Vagina (tissue), 2 donors: ENCODE measurements around the gene ZNF124. TPM values are rescaled to one million over a fixed set of nuclear protein-coding genes. Genes with fewer than 3 reads are reported as not detected.
"Not testable (repeated sequence)": the region's sequence is repeated elsewhere in the genome, so short reads cannot be mapped to it uniquely, and the experiment has no call there.

Source experiments
- DNase-seq, 2 donors: peaks; one replicate each; pipeline ENCODE4 v3.0.0-alpha.2; 2017; ENCODE audit errors: extremely low spot score in 2 of 2
- H3K27ac ChIP-seq: fragments of 200-600 bp; sonication (generic); one replicate; pipeline ENCODE4 v1.5.1; 2019
- H3K27me3 ChIP-seq: fragments of 200-600 bp; sonication (generic); one replicate; pipeline ENCODE4 v1.5.1; 2019
- H3K36me3 ChIP-seq, 2 donors: fragments of 200-600 bp; sonication (generic); one replicate each; pipeline ENCODE4 v1.5.1; 2017 to 2019
- H3K4me1 ChIP-seq: fragments of 200-600 bp; sonication (generic); one replicate; pipeline ENCODE4 v1.5.1; 2019
- H3K4me3 ChIP-seq, 2 donors: fragments of 200-600 bp; sonication (generic); 1 replicate in 1 of 2; 2 replicates in 1 of 2; pipeline ENCODE4 v1.5.1; 2016 to 2019
- H3K9me3 ChIP-seq: fragments of 200-600 bp; sonication (generic); one replicate; pipeline ENCODE4 v1.5.1; 2019
- POLR2A ChIP-seq, 2 donors: fragments of 450-650 bp; IDR thresholded peaks; one replicate each; pipeline ENCODE4 v1.6.1; 2017; ENCODE audit warnings: antibody characterized with exemption in 2 of 2, mild to moderate bottlenecking in 2 of 2, moderate library complexity in 2 of 2
- POLR2AphosphoS5 ChIP-seq, 2 donors: sonication (generic); formaldehyde crosslinking; IDR thresholded peaks; one replicate each; pipeline ENCODE4 v1.9.0; 2017; ENCODE audit warnings: antibody characterized with exemption in 2 of 2, mild to moderate bottlenecking in 2 of 2, low read depth in 1 of 2; ENCODE audit not compliant: insufficient read depth in 1 of 2
- intact Hi-C: fragments of 100-400 bp; cut with DNase I; formaldehyde crosslinking; loops from one replicate; pipeline ENCODE4 v1.15.1; 2023
- total RNA-seq: library from RNA; depleted of rRNA; stranded (reverse); fragments of >200 nt; gene quantifications from one replicate; pipeline ENCODE4 v1.2.3, GENCODE V29; 2016
- TF ChIP-seq, protein P1 (sequence below), 3 experiments: fragments of 450-650 bp in 2 of 3; fragments of 200-600 bp in 1 of 3; sonication (generic) in 1 of 3; IDR thresholded peaks; one replicate each; pipeline ENCODE4 v1.5.1; 2017 to 2019; ENCODE audit warnings: antibody characterized with exemption in 3 of 3, mild to moderate bottlenecking in 2 of 3, moderate library complexity in 2 of 3

Gene ZNF124
- total RNA-seq, 1 donor from 2014 or later = 39.3 TPM

DNA sequence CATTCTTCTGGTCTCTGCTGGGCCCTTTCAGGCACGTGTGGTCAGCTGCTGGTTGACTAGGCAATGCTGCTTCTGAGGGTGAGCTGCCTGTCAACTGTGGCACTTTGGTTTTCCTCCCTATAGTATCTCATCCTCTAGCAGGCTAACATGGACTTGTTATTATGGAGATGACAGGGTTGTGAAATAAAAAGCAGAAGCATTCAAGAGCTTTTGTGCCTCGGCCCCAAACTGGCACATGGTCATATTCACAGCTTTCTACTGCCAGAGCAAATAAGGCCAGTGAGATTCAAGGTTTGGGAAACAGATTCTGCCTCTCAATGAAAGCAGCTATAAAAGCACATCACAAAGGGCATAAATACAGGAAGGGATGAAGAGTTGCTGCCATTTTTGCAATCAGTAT lies 1.6 kb upstream of the ZNF124 start:
- no peaks in the 10 kb centered on the region for H3K9me3 ChIP-seq
- DNase-seq = no peak
- no peak overlapping the region for H3K27ac ChIP-seq
- H3K27me3 ChIP-seq = no peaks in the 10 kb centered on the region
- H3K4me3 ChIP-seq = no peak overlapping the region
- TF ChIP-seq POLR2A (IDR thresholded peaks at IDR 0.05) = no peak
- TF ChIP-seq, protein P1, sequence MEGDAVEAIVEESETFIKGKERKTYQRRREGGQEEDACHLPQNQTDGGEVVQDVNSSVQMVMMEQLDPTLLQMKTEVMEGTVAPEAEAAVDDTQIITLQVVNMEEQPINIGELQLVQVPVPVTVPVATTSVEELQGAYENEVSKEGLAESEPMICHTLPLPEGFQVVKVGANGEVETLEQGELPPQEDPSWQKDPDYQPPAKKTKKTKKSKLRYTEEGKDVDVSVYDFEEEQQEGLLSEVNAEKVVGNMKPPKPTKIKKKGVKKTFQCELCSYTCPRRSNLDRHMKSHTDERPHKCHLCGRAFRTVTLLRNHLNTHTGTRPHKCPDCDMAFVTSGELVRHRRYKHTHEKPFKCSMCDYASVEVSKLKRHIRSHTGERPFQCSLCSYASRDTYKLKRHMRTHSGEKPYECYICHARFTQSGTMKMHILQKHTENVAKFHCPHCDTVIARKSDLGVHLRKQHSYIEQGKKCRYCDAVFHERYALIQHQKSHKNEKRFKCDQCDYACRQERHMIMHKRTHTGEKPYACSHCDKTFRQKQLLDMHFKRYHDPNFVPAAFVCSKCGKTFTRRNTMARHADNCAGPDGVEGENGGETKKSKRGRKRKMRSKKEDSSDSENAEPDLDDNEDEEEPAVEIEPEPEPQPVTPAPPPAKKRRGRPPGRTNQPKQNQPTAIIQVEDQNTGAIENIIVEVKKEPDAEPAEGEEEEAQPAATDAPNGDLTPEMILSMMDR (IDR thresholded peaks at IDR 0.05) = no peak
- no peak for TF ChIP-seq POLR2AphosphoS5 (IDR thresholded peaks at IDR 0.05; ENCODE audit: insufficient read depth in 1 of 2, low read depth in 1 of 2)
- intact Hi-C loops = no loop called here
- no peaks in the 10 kb centered on the region for H3K36me3 ChIP-seq
- no peaks in the 10 kb centered on the region for H3K4me1 ChIP-seq

DNA sequence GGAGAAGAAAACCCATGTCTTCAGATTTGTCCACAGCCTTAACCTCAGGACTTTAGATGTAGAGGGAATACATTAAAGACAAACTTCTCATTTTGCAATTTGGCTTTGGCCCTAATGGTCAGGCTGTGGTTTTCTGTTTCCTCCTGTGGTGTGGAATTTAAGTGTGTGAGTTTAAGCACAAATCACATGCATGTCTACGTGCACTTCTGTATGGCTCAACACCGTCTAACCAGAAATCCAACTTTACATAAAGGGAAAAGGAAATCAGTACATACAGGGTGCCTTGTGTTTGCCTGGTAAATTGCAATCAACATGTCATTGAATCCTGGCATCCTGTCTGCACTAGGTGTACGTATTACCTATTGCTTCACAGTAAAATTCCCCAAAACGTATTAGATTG lies 1.2 kb upstream of the ZNF124 start:
- no peaks in the 10 kb centered on the region for H3K9me3 ChIP-seq
- TF ChIP-seq POLR2AphosphoS5 (IDR thresholded peaks at IDR 0.05; ENCODE audit: insufficient read depth in 1 of 2, low read depth in 1 of 2) = no peak
- TF ChIP-seq, protein P1 (IDR thresholded peaks at IDR 0.05) = no peak
- no peak for TF ChIP-seq POLR2A (IDR thresholded peaks at IDR 0.05)
- no peaks in the 10 kb centered on the region for H3K36me3 ChIP-seq
- H3K27me3 ChIP-seq = no peaks in the 10 kb centered on the region
- no peak overlapping the region for H3K4me3 ChIP-seq
- H3K4me1 ChIP-seq = no peaks in the 10 kb centered on the region
- H3K27ac ChIP-seq = no peak overlapping the region
- intact Hi-C loops = no loop called here
- DNase-seq = no peak

DNA sequence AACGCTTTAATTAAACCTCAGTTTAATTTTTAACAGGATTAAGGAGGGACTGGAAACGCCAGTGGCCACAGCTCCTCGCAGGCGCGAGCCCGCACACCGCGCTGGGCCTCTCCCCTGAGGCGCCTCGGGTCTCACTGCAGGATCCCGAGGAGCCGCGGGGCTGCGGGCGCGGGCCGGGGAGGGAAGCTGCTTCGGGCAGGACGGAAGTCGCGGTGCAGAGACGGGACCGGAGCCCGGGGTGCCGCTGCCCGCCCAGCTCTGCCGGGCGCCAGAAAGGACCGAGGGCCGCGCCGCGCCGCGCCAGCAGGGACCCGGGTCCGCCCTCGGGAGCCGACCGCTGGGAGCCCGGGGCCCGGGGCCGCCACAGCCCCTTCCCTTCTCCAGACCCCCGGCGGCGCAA lies 377 bp downstream of the ZNF124 start:
- H3K36me3 ChIP-seq, intact Hi-C loops, H3K4me1 ChIP-seq, H3K4me3 ChIP-seq, H3K27ac ChIP-seq, H3K27me3 ChIP-seq, H3K9me3 ChIP-seq, DNase-seq: not testable (repeated sequence)

DNA sequence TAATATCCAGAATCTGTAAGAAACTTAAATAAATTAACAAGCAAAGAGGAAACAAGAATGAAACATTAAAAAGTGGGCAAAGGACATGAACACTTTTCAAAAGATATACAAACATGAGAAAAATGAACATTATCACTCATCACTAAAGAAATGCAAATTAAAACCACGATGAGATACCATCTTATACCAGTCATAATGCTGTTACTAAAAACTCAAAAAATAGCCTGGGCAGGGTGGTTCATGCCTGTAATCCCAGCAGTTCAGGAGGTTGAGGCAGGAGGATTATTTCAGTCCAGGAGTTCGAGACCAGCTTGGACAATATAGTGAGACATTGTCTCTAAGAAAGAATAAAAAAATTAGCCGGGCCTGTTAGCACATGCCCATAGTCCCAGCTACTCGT lies 6.1 kb downstream of the ZNF124 start:
- Histone ChIP-seq H3K27ac (no peak overlapping the region), H3K4me3 (no peak overlapping the region), H3K4me1 (no peaks in the 10 kb centered on the region), H3K9me3 (peaks cover 8% of the 10 kb centered on the region), H3K27me3 (no peaks in the 10 kb centered on the region), H3K36me3 (no peaks in the 10 kb centered on the region)
- intact Hi-C loops = no loop called here
- DNase-seq = no peak
- TF ChIP-seq POLR2AphosphoS5 (IDR thresholded peaks at IDR 0.05; ENCODE audit: insufficient read depth in 1 of 2, low read depth in 1 of 2) (no peak), POLR2A (IDR thresholded peaks at IDR 0.05) (no peak)
- TF ChIP-seq, protein P1 (IDR thresholded peaks at IDR 0.05) = no peak

DNA sequence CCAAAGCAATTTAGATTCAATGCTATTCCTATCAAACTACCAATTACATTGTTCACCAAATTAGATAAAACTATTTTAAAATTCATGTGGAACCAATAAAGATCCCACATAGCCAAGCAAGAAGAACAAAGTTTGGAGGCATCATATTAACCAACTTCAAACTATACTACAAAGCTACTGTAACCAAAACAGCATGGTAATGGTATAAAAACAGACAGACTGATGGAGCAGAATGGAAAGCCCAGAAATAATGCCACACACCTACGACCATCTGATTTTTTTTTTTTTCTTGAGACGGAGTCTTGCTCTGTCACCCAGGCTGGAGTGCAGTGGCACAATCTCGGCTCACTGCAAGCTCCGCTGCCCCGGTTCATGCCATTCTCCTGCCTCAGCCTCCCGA lies 7.1 kb downstream of the ZNF124 start:
- Histone ChIP-seq H3K9me3 (peaks cover 8% of the 10 kb centered on the region), H3K27ac (no peak overlapping the region), H3K4me1 (no peaks in the 10 kb centered on the region), H3K4me3 (no peak overlapping the region), H3K27me3 (no peaks in the 10 kb centered on the region), H3K36me3 (no peaks in the 10 kb centered on the region)
- DNase-seq = no peak
- intact Hi-C loops = no loop called here
- TF ChIP-seq POLR2A (IDR thresholded peaks at IDR 0.05) (no peak), POLR2AphosphoS5 (IDR thresholded peaks at IDR 0.05; ENCODE audit: insufficient read depth in 1 of 2, low read depth in 1 of 2) (no peak)
- TF ChIP-seq, protein P1 (IDR thresholded peaks at IDR 0.05) = no peak

DNA sequence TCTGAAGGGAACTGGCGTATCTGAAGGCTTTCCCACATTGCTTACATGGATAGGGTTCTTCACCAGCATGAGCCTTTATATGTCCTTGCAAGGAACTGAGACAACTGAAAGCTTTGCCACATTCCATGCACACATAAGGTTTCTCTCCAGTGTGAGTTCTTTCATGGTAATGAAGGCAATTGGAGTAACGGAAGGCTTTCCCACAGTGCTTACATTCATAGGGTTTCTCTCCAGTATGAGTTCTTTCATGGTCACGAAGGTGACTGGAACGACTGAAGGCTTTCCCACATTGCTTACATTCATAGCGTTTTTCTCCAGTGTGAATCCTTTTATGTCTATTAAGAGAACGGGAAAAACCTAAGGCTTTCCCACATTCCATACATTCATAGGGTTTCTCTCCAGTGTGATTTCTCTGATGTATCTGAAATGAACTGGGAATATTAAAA lies 15.0 kb downstream of the ZNF124 start:
- Histone ChIP-seq H3K27me3 (no peaks in the 10 kb centered on the region), H3K9me3 (peaks cover 35% of the 10 kb centered on the region), H3K4me1 (no peaks in the 10 kb centered on the region), H3K4me3 (no peak overlapping the region), H3K27ac (no peak overlapping the region), H3K36me3 (peaks cover 0 to 63% of the 10 kb centered on the region in 2 donors)
- DNase-seq = no peak
- intact Hi-C loops = no loop called here
- TF ChIP-seq, protein P1 (IDR thresholded peaks at IDR 0.05) = no peak
- TF ChIP-seq POLR2A (IDR thresholded peaks at IDR 0.05) = no peak
- TF ChIP-seq POLR2AphosphoS5 (IDR thresholded peaks at IDR 0.05; ENCODE audit: insufficient read depth in 1 of 2, low read depth in 1 of 2) = no peak
